Lung (tissue), 12 donors: Measurements from ENCODE around the gene PPM1H. TPM values are rescaled to one million over a fixed set of nuclear protein-coding genes. Genes with fewer than 3 reads are reported as not detected.

Experiments
- ATAC-seq: fragments of 200-7000 bp; cut with Tn5 transposase; one replicate; pipeline ENCODE4 v1.9.1; 2020; ENCODE audit warnings: moderate number of reproducible peaks; ENCODE audit not compliant: insufficient read depth, low FRiP score
- DNase-seq, 3 donors: peaks; one replicate each; pipeline ENCODE4 v3.0.0-alpha.2; 2013 to 2017
- H3K27ac ChIP-seq, 2 donors: one replicate each; pipeline ENCODE4 v1.5.1; 2013; ENCODE audit warnings: mild to moderate bottlenecking in 2 of 2, moderate library complexity in 2 of 2, control low read depth in 1 of 2, inconsistent platforms in 1 of 2, low read depth in 1 of 2, low read length in 1 of 2
- H3K27me3 ChIP-seq, 3 donors: one replicate each; pipeline ENCODE4 v1.5.1; 2013; ENCODE audit warnings: low read length in 2 of 3; ENCODE audit not compliant: control insufficient read depth in 3 of 3, insufficient read depth in 3 of 3
- H3K36me3 ChIP-seq, 4 donors: one replicate each; pipeline ENCODE4 v1.5.1; 2013; ENCODE audit warnings: low read length in 4 of 4, mild to moderate bottlenecking in 1 of 4, moderate library complexity in 1 of 4; ENCODE audit not compliant: control insufficient read depth in 4 of 4, insufficient read depth in 4 of 4
- H3K4me1 ChIP-seq, 5 donors: one replicate each; pipeline ENCODE4 v1.5.1; 2013; ENCODE audit warnings: low read length in 5 of 5, mild to moderate bottlenecking in 2 of 5, moderate library complexity in 1 of 5; ENCODE audit not compliant: control insufficient read depth in 5 of 5, insufficient read depth in 5 of 5
- H3K4me3 ChIP-seq: one replicate; pipeline ENCODE4 v1.5.1; 2013; ENCODE audit warnings: mild to moderate bottlenecking, control low read depth, moderate library complexity
- H3K9ac ChIP-seq, 2 donors: one replicate each; pipeline ENCODE4 v1.5.1; 2013; ENCODE audit warnings: low read length in 2 of 2, control low read depth in 1 of 2; ENCODE audit not compliant: insufficient read depth in 1 of 2
- H3K9me3 ChIP-seq, 4 donors: one replicate each; pipeline ENCODE4 v1.5.1; 2013; ENCODE audit warnings: low read length in 3 of 4, mild to moderate bottlenecking in 1 of 4, moderate library complexity in 1 of 4; ENCODE audit not compliant: control insufficient read depth in 4 of 4, insufficient read depth in 3 of 4
- WGBS, 2 donors: extraction: QIAGEN DNeasy Blood & Tissue Kit; methylation state at CpG; one replicate each; pipeline ENCODE4 v1.1.7; 2013; 5-methylcytosine and 5-hydroxymethylcytosine counted together
- polyA plus RNA-seq, 2 donors: library from polyadenylated mRNA; stranded (reverse); fragments of 200-250 nt; gene quantifications; one replicate each; pipeline ENCODE4 v1.2.1, GENCODE V29; 2013
- total RNA-seq, 2 donors: library from RNA; depleted of rRNA in 1 of 2; stranded (reverse); fragments of >200 nt in 1 of 2; gene quantifications; one replicate each; pipeline ENCODE4 v1.2.1, GENCODE V29; 2014 to 2021
- TF ChIP-seq, protein P1 (sequence below): IDR thresholded peaks from 2 replicates; pipeline ENCODE4 v1.5.1; 2012; ENCODE audit warnings: mild to moderate bottlenecking; ENCODE audit errors: control extremely low read depth, extremely low read depth
- donor health status: control.
- donor health status: control.
- donor health status: Bipolar disorder and iron deficiency.
- donor health status: healthy.
- donor health status: DM: yes; HTN: yes; CAD: no.

Gene PPM1H
- total and polyA plus RNA-seq, 4 donors: 2.0 to 11.2 (median 5.7) TPM

DNA sequence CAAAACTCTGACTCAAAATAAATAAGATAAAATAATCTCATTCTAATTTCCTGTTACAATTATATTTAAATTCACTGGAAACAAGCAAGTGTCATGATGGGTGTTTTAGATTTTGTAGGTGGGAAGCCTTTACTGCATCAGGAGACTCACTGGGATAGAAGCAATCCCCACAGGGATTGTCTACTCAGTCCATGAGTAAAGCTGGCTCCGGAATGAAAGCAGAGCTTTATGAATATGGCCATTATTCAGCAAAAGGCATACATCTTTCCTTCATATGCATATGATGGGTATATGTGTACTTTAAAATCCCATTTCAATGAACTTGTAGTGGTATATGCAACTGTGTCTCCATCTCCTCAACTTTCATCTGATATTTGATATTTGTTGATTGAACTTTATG lies 25.4 kb upstream of the PPM1H start:
- Histone ChIP-seq H3K4me1 (peaks cover 0 to 7% (median 0%) of the 10 kb centered on the region in 5 donors), H3K27me3 (no peaks in the 10 kb centered on the region), H3K36me3 (no peaks in the 10 kb centered on the region), H3K9ac (no peak overlapping the region), H3K27ac (no peak overlapping the region), H3K4me3 (no peak overlapping the region), H3K9me3 (no peaks in the 10 kb centered on the region)
- ATAC-seq (no peak), DNase-seq (no peak)
- WGBS, 2 donors: 93 to 95% methylated on average over 1 of the region's 1 CpG
- TF ChIP-seq, protein P1, sequence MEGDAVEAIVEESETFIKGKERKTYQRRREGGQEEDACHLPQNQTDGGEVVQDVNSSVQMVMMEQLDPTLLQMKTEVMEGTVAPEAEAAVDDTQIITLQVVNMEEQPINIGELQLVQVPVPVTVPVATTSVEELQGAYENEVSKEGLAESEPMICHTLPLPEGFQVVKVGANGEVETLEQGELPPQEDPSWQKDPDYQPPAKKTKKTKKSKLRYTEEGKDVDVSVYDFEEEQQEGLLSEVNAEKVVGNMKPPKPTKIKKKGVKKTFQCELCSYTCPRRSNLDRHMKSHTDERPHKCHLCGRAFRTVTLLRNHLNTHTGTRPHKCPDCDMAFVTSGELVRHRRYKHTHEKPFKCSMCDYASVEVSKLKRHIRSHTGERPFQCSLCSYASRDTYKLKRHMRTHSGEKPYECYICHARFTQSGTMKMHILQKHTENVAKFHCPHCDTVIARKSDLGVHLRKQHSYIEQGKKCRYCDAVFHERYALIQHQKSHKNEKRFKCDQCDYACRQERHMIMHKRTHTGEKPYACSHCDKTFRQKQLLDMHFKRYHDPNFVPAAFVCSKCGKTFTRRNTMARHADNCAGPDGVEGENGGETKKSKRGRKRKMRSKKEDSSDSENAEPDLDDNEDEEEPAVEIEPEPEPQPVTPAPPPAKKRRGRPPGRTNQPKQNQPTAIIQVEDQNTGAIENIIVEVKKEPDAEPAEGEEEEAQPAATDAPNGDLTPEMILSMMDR: no peak

DNA sequence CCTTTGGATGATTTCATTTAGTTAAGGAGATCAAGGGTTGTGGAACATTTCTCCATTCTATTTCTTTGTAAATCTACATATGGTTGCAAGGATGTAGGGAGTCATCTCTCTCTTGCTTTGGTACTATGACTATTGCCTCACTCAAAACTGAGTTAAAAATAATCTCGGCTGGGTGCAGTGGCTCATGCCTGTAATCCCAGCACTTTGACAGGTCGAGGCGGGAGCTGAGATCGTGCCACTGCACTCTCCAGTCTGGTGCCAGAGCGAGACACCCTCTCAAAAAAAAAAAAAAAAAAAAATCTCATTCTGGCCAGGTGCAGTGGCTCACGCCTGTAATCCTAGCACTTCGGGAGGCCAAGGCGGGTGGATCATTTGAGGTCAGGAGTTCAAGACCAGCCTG lies 24.8 kb upstream of the PPM1H start:
- ATAC-seq: no peak
- peaks cover 0 to 7% (median 0%) of the 10 kb centered on the region in 5 donors for H3K4me1 ChIP-seq
- WGBS, 2 donors: 81 to 83% methylated on average over 8 of the region's 8 CpGs
- H3K27me3 ChIP-seq: no peaks in the 10 kb centered on the region
- no peak overlapping the region for H3K27ac ChIP-seq
- H3K9me3 ChIP-seq: no peaks in the 10 kb centered on the region
- no peak overlapping the region for H3K9ac ChIP-seq
- no peak for DNase-seq
- H3K36me3 ChIP-seq: no peaks in the 10 kb centered on the region
- TF ChIP-seq, protein P1: no peak
- H3K4me3 ChIP-seq: no peak overlapping the region

DNA sequence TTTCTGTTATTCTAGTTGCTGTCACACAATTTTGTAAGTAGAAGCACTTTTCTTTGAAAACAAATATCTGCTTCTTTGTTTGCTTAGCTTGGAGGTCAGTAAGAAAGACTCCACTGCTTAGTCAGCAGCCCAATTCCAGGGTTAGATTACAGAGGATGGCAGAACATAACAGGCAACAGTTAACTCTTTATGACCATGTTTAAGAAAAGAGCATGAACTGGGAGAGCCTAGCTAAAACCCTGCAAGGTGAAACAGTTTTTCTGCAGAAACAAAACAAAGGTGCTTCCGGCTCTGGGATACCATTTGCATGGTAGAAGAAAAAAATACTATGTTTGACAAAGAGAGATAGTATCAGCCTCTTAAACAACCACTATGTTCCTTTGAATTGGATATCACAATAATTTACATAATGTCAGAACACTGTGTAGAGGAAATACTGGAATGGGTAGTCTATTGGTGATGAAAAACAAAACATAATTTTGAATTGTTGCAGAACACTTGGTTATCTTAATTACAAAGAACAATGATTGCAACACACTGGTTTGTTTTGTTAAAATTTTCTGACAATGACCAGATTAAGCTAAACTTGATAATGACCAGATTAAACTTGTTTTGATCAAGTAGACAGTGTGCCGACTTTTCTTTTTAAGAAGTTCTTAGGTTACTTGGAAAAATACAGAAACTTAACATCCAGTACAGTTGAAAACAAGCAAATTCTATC lies 22.4 kb upstream of the PPM1H start:
- H3K9me3 ChIP-seq: no peaks in the 10 kb centered on the region
- H3K9ac ChIP-seq: no peak overlapping the region
- TF ChIP-seq, protein P1: no peak
- 75 to 86% methylated on average over 2 of the region's 2 CpGs for WGBS, 2 donors
- H3K27ac ChIP-seq: no peak overlapping the region
- no peak overlapping the region for H3K4me3 ChIP-seq
- no peaks in the 10 kb centered on the region for H3K36me3 ChIP-seq
- H3K27me3 ChIP-seq: no peaks in the 10 kb centered on the region
- no peak for ATAC-seq
- H3K4me1 ChIP-seq: peaks cover 0 to 7% (median 0%) of the 10 kb centered on the region in 5 donors
- peak in 2 of 3 donors; percentile 32 to 54 for DNase-seq

DNA sequence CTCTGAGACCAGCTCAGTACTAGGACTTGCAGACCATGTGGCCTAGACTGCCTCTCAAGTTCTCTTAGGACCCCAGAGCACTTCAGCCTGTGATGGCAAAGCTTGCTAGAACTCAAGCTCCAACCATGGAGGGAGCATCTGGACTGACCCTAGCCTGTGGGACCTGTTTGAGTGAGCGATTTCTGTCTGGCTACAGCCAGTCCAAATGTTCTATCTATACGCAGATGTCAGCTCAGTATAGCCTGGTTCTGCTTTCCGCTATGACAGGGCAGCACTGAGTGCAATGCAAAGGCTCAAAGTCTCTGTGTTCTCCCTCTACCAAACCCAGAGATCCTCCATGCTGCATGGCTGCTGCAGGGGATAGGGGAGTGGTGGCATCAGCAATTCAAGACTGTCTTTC lies 20.7 kb upstream of the PPM1H start:
- no peaks in the 10 kb centered on the region for H3K9me3 ChIP-seq
- H3K9ac ChIP-seq: no peak overlapping the region
- no peak overlapping the region for H3K27ac ChIP-seq
- ATAC-seq (no peak), DNase-seq (no peak)
- no peak overlapping the region for H3K4me3 ChIP-seq
- no peaks in the 10 kb centered on the region for H3K36me3 ChIP-seq
- H3K27me3 ChIP-seq: no peaks in the 10 kb centered on the region
- peaks cover 0 to 7% (median 0%) of the 10 kb centered on the region in 5 donors for H3K4me1 ChIP-seq
- TF ChIP-seq, protein P1: no peak
- WGBS, 2 donors: 95% methylated on average over 3 of the region's 3 CpGs
